Loucy (cell line): ENCODE measurements around the gene RILP.

Experiments
- H2AFZ ChIP-seq: fragments of 200-600 bp; sonication (generic); 2 replicates; pipeline ENCODE4 v1.6.0; 2016; ENCODE audit warnings: antibody characterized with exemption, mild to moderate bottlenecking, low read length, moderate library complexity
- H3F3A ChIP-seq: fragments of 200-600 bp; 2 replicates; pipeline ENCODE4 v1.6.0; 2016; ENCODE audit warnings: antibody characterized with exemption, low read depth, mild to moderate bottlenecking
- H3K27me3 ChIP-seq: fragments of 200-600 bp; sonication (generic); 2 replicates; pipeline ENCODE4 v1.6.1; 2014; ENCODE audit warnings: low read length, mild to moderate bottlenecking; ENCODE audit not compliant: insufficient read depth, poor library complexity, severe bottlenecking
- H3K36me3 ChIP-seq: fragments of 200-600 bp; sonication (generic); 2 replicates; pipeline ENCODE4 v1.6.1; 2016; ENCODE audit warnings: low read length; ENCODE audit not compliant: insufficient read depth
- H3K4me1 ChIP-seq: fragments of 200-600 bp; sonication (generic); 2 replicates; pipeline ENCODE4 v1.5.1; 2014; ENCODE audit warnings: low read length, mild to moderate bottlenecking; ENCODE audit not compliant: insufficient read depth, poor library complexity, severe bottlenecking
- H3K4me2 ChIP-seq: fragments of 200-600 bp; sonication (generic); 2 replicates; pipeline ENCODE4 v1.6.0; 2014; ENCODE audit warnings: antibody characterized with exemption, low read length, low read depth, mild to moderate bottlenecking; ENCODE audit not compliant: poor library complexity, severe bottlenecking
- H3K4me3 ChIP-seq: fragments of 200-600 bp; sonication (generic); 2 replicates; pipeline ENCODE4 v1.5.1; 2014; ENCODE audit warnings: low read length, mild to moderate bottlenecking, mixed read lengths; ENCODE audit not compliant: poor library complexity, severe bottlenecking
- H3K79me2 ChIP-seq: fragments of 200-600 bp; sonication (generic); 2 replicates; pipeline ENCODE4 v1.6.1; 2014; ENCODE audit warnings: low read length; ENCODE audit not compliant: insufficient read depth
- H3K9ac ChIP-seq: fragments of 200-600 bp; sonication (generic); 2 replicates; pipeline ENCODE4 v1.6.0; 2014; ENCODE audit warnings: mild to moderate bottlenecking, low read depth, low read length, moderate library complexity; ENCODE audit not compliant: poor library complexity, severe bottlenecking
- H3K9me2 ChIP-seq: fragments of 200-600 bp; sonication (generic); replicated peaks from 2 replicates; pipeline ENCODE4 v1.6.1; 2016; ENCODE audit warnings: low read depth, low read length, mixed read lengths
- H3K9me3 ChIP-seq: fragments of 200-600 bp; sonication (generic); 2 replicates; pipeline ENCODE4 v1.6.1; 2014; ENCODE audit warnings: mild to moderate bottlenecking, antibody characterized with exemption, low read length, low read depth; ENCODE audit not compliant: insufficient read depth
- H4K20me1 ChIP-seq: fragments of 200-600 bp; sonication (generic); 2 replicates; pipeline ENCODE4 v1.6.0; 2014; ENCODE audit warnings: antibody characterized with exemption, low read length, mild to moderate bottlenecking; ENCODE audit not compliant: insufficient read depth, poor library complexity, severe bottlenecking
- EZH2phosphoT487 ChIP-seq: fragments of 200-600 bp; IDR thresholded peaks from 2 replicates; pipeline ENCODE4 v1.6.1; 2018; ENCODE audit warnings: antibody characterized with exemption, mild to moderate bottlenecking, moderate library complexity, borderline replicate concordance
- TF ChIP-seq, protein P1 (sequence below): fragments of 200-600 bp; sonication (generic); conservative IDR thresholded peaks from 2 replicates; pipeline ENCODE4 v1.5.1; 2014; ENCODE audit warnings: mild to moderate bottlenecking, antibody characterized with exemption, low read length

RILP gene

DNA sequence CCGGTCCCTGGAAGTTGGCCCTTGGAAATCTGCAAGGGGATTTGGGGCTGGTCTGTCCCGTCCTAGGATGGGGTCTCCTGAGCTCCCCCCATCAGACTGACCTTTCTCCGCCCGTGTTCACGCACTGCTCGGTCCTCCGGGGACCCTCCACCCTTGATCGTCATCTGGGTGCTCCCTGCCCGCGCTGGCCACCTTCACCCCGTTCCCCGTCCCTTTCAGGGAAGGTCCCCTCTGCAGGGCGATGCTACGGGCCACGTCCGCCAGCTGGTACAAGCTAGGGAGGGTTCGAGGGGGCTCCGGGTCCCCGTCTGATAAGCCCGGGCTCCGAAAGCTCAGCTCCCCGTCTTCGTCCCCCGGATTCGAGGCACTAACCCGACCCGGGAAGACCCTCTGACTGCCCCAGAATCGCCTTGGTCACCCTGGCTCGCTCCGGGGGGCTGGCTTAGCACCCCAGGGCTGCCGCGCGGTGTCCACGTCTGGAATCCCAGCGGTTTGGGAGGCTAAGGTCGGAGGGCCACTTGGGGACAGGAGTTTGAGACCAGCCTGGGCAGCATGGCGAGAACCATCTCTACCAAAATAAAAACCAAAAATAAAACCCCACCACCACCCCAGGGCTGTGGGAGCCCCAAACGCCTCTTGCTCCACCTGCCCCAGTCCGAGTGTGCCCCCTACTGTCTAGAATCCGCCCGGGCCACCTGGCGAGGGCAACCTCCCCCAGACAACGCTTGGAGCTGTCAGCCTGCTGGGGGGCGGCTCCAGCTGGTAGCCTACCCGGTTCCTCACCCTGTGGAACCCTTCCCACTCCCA is 20.0 kb downstream of the RILP start:
- Histone ChIP-seq H3K27me3 (no peaks in the 10 kb centered on the region), H3K9me3 (no peaks in the 10 kb centered on the region), H3K4me3 (peak overlapping the region; percentile 98), H4K20me1 (no peaks in the 10 kb centered on the region), H3K36me3 (no peaks in the 10 kb centered on the region), H2AFZ (peak overlapping the region; percentile 58; the same call in 1 of the 2 replicates), H3K9me2 (no peaks in the 10 kb centered on the region), H3K4me2 (peak overlapping the region; percentile 86), H3F3A (peaks cover 3% of the 10 kb centered on the region; the same call in 1 of the 2 replicates), H3K9ac (peak overlapping the region; percentile 80), H3K4me1 (peaks cover 40% of the 10 kb centered on the region), H3K79me2 (peaks cover 34% of the 10 kb centered on the region; the same call in 1 of the 2 replicates)
- no peak for TF ChIP-seq EZH2phosphoT487
- TF ChIP-seq, protein P1, sequence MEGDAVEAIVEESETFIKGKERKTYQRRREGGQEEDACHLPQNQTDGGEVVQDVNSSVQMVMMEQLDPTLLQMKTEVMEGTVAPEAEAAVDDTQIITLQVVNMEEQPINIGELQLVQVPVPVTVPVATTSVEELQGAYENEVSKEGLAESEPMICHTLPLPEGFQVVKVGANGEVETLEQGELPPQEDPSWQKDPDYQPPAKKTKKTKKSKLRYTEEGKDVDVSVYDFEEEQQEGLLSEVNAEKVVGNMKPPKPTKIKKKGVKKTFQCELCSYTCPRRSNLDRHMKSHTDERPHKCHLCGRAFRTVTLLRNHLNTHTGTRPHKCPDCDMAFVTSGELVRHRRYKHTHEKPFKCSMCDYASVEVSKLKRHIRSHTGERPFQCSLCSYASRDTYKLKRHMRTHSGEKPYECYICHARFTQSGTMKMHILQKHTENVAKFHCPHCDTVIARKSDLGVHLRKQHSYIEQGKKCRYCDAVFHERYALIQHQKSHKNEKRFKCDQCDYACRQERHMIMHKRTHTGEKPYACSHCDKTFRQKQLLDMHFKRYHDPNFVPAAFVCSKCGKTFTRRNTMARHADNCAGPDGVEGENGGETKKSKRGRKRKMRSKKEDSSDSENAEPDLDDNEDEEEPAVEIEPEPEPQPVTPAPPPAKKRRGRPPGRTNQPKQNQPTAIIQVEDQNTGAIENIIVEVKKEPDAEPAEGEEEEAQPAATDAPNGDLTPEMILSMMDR, result peak; percentile 88

DNA sequence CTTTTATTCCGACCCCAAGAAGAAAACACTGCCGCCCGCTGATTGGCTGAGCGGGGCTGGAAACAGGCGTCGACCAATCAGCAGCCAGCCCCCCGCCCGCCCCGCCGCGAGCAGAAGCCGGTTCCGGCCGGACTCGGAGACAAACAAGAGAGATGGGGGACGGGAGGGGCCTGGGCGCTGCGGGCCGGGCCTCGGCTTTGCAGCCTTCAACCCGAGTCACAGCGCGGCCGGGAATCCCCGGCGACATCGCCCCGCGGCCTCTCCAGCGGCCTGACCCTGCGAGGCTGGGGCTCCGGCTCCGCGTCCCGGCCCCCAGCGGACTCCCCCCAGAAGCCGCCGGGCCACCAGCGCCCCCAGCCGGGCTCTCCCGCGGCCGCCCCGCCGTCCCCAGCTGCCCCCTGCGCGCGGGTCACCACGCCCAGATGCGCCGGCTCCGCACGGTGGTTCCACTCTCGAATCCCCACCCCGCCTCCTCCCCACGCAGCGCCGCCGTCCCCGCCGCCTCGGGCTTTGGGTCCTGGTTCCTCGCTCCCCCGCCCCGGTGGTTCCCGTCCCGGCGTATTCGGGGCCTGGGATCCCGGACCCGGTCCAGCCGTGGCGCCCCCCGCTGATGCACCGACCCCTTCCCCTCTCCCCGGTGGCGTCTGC is 20.7 kb downstream of the RILP start:
- Histone ChIP-seq H3K27me3 (no peaks in the 10 kb centered on the region), H2AFZ (peak overlapping the region; percentile 58; the same call in 1 of the 2 replicates), H3K9ac (peak overlapping the region; percentile 80), H4K20me1 (no peaks in the 10 kb centered on the region), H3K4me1 (peaks cover 40% of the 10 kb centered on the region), H3K36me3 (no peaks in the 10 kb centered on the region), H3K79me2 (peaks cover 42% of the 10 kb centered on the region; the same call in 1 of the 2 replicates), H3K4me3 (peak overlapping the region; percentile 98), H3K4me2 (peak overlapping the region; percentile 86), H3F3A (peaks cover 3% of the 10 kb centered on the region; the same call in 1 of the 2 replicates), H3K9me2 (no peaks in the 10 kb centered on the region), H3K9me3 (no peaks in the 10 kb centered on the region)
- TF ChIP-seq EZH2phosphoT487, result no peak
- TF ChIP-seq, protein P1, result peak; percentile 57

DNA sequence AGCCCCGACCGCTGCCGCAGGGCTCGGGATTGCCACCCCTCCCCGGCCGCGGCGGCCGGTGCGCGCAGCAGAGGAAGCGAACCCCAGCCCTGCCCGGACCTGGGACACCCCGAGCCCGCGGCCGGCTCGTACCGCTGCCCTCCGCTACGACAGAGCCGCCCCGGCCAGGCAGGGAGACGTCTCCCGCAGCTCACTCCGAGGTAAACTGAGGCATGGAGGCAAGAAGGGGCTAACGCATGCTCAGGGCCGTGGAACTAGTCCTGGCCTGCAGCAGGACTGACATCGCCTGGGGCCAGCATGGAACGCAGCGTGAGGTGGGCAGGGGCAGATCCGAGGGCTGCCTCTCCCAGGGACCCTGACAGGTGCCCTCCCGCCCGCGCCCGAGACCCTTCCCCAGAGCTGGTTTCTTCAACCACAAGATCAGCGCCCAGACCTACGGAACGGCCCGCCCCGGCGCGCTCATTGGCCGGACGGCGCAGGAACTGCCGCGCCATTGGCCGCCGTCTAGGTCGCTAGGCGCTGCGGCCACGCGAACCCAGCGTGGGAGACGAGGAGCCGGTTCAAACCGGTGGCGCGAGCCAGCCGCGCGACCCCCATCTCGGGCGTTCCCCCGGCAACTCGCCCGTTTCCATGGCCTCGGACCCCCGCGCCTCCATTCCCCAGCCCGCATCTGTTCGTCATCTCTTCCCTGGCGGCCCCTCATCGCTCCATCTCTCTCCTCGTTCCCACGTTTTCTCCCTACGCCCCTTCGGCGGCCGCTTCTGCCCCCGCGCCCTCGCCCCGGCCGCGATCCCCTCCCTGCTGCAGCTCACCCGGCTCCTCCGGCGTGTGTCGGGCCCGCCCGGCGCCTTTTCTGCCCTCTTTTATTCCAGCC is 21.4 kb downstream of the RILP start, which contains the start of gene SLC43A2:
Gene SLC43A2 (minus strand): TSS at position 853 of the 874 bp plus-strand sequence. CDS start 960 bp downstream, outside the sequence.
- peaks cover 3% of the 10 kb centered on the region; the same call in 1 of the 2 replicates for H3F3A ChIP-seq
- H3K36me3 ChIP-seq, result no peaks in the 10 kb centered on the region
- TF ChIP-seq, protein P1, result no peak
- TF ChIP-seq EZH2phosphoT487, result no peak
- no peaks in the 10 kb centered on the region for H3K9me2 ChIP-seq
- no peaks in the 10 kb centered on the region for H3K9me3 ChIP-seq
- peak within 1 kb of the TSS; percentile 86 for H3K4me2 ChIP-seq
- peak within 1 kb of the TSS; percentile 80 for H3K9ac ChIP-seq
- no peaks in the 10 kb centered on the region for H4K20me1 ChIP-seq
- H3K79me2 ChIP-seq, result peaks cover 44% of the 10 kb centered on the region; the same call in 1 of the 2 replicates
- no peaks in the 10 kb centered on the region for H3K27me3 ChIP-seq
- H2AFZ ChIP-seq, result peak within 1 kb of the TSS; percentile 58
- H3K4me1 ChIP-seq, result peaks cover 40% of the 10 kb centered on the region
- peak within 1 kb of the TSS; percentile 98 for H3K4me3 ChIP-seq
